DMS79 (cell line): ENCODE data around the gene MSI1.
"Not testable (repeated sequence)": the region's sequence is repeated elsewhere in the genome, so short reads cannot be mapped to it uniquely, and the experiment has no call there.

ENCODE experiments used
- DNase-seq: peaks from one replicate; lab custom pipeline; 2025; lab: John Stamatoyannopoulos, UW

The MSI1 gene

DNA sequence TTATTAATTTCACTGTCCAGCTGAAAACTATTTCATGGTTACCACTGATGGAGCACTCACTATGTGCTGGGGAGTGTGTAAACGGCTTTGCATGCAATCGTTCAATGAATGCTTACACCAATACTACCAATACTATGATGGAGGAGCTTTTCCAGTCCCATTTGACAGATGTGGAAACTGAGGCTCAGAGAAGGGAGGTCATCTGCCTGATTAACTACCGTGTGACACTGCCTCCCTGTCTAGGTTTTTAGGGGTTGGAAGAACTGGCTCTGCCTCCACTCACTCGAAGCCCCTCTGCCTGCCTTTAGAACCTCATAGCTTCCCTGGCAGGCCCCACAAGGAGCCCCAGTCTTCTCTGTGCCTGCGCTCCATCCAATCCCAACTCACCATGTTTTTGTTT, 11.9 kb downstream of the MSI1 start:
- DNase-seq, result no peak

DNA sequence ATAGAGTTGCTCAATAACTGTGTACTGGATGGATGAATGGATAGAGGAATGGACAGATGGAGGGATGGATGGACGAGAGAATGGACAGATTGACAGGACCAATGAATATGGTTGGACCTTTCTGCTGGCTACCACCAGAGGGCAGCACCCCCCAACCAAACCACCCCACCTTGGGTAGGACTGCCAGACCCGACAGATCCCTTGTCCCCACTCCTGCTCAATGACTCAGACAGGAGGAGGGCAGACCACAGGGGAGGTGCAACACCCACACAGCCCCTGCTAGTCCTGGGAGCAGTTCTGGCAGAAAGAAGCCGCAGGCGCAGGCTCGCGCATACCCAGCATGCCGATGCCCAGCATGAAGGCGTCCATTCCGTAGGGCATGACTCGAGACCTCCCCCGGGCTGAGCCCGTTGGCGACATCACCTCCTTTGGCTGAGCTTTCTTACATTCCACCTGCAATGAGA, 12.4 kb downstream of the MSI1 start:
- peak; percentile 43 for DNase-seq

- no peak for DNase-seq
These were observed 15.2 kb downstream of the MSI1 start for GRCh38 chr12:120353556-120354317.

- DNase-seq, result no peak
These were observed 15.8 kb downstream of the MSI1 start for GRCh38 chr12:120353136-120353535.

DNA sequence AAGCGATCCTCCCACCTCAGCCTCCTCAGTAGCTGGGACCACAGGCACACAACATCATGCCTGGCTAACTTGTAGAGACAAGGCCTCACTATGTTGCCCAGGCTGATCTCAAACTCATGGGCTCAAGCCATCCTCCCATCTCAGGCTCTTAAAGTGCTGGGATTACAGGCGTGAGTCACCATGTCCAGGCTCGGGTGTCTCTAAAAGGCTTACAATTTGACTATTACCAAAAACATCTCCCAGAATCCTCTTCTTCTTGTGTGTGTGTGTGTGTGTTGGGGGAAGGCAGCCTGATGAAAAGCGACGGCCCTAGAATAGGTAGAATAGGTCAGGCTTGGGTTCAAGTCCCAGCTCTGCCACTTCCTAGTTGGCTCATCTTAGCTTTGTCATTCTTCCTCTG, 16.8 kb downstream of the MSI1 start:
- DNase-seq, result no peak

- DNase-seq, result no peak
These were observed 18.2 kb downstream of the MSI1 start for GRCh38 chr12:120350576-120351350.

GRCh38 chr12:120347766-120348165, 21.2 kb downstream of the MSI1 start:
- DNase-seq, result no peak

GRCh38 chr12:120346681-120347080, 22.3 kb downstream of the MSI1 start:
- DNase-seq, result no peak

DNA sequence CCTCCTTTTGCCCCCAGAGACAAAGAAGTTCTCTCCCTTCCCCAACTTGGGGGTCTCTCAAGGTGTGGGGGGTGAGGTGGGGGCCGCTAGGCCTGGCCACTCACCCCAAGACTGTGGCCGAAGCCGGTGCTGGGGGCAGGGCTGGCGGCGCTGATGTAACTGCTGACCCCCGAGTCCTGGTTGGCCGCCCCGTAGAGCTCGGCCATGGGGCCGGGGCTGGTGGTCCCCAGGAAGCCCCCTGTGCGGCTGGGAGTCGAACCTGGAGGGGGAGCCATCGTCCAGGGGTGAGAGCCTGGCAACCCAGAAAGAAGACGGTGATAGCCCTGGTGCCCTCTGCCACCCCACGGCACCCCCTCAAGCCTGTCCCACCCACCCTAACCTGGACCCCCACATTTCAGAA, 22.9 kb downstream of the MSI1 start:
- DNase-seq, result no peak

DNA sequence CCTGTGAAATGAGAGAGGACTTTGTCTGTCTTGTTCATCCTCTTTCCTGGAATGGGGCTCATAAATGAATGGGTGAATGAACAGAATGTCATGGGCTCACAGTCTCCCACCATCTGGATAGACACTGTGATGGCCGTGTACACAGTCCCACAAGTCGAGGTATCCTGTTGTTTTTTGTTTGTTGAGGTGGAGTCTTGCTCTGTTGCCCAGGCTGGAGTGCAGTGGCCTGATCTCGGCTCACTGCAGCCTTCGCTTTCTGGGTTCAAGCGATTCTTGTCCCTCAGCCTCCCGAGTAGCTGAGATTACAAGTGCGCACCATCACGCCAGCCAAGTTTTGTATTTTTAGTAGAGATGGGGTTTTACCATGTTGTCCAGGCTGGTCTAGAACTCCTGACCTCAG, 25.3 kb downstream of the MSI1 start:
- DNase-seq, result no peak

GRCh38 chr12:120343039-120343537, 25.9 kb downstream of the MSI1 start:
- DNase-seq, result no peak

DNA sequence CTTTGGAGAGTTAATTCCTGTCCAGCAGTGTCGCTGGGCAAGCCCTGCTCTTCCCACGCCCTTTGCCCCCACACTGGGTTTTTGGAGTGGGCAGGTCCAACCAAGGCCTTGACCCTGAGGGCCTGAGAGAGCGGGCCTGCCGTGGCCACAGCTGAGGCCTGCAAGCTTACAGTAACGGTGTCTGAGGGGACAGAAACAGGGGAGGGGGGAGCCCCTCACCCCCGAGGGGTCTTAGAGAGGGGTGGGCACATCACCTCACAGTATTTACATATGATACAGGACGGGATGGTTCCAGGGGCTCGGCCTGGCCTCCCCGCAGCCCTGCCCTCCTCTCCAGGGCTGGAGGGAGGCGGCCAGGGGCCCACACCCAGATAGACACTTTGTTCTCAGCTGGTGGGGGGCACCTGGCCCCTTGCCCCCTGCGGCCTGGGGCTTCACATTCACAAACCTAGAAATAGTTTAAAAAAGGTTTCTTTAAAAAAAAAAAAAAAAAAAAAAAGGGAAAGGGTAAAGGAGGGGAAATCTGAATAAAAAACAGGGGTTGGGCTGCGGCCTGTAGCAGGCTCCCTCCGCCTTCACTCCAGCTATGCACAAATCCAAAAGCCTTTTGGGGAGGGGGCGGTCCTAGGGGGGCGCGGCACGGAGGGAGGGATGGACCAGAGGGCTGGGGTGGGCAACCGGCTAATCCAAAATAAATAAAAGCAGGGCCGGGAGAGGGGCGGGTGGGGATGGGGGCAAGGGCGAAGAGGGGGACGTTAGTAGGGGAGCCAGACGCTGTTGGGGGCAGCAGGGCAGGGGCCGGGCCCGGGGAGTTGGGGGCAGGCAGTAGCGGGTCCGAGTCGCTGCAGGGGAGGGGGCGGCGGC, 26.6 kb downstream of the MSI1 start:
- DNase-seq, result no peak

DNA sequence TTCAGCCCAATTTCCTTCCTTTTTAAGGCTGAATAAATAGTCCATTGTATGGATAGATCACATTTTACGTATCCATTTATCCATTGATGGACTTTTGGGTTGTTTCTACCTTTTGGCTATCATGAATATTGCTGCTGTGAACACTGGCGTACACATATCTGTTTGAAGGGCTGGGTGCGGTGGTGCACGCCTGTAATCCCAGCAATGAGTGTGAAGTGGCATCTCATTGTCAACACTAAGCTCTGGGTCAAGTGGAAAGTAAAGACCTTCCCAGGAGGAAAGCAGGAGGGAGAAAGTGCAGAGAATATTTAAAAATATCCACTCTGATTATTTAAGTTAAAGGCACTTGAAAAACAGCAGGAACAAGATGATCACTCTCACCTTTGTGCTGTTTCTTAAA, 29.7 kb downstream of the MSI1 start:
- DNase-seq, result no peak

DNA sequence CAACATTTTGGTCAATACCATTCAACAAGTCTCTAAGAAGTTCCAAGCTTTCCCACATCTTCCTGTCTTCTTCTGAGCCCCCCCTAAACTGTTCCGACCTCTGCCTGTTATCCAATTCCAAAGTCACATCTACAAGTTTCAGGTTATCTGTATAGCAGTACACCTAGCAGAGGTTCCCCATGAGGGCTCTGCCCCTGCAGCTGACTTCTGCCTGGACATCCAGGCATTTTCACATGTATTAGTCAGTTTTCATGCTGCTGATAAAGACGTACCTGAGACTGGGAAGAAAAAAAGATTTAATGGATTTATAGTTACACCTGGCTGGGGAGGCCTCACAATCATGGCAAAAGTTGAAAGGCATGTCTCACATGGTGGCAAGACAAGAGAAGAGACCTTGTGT, 31.2 kb downstream of the MSI1 start:
- DNase-seq, result no peak

- DNase-seq, result not testable (repeated sequence)
These were observed 32.6 kb downstream of the MSI1 start for GRCh38 chr12:120336392-120336791.

DNA sequence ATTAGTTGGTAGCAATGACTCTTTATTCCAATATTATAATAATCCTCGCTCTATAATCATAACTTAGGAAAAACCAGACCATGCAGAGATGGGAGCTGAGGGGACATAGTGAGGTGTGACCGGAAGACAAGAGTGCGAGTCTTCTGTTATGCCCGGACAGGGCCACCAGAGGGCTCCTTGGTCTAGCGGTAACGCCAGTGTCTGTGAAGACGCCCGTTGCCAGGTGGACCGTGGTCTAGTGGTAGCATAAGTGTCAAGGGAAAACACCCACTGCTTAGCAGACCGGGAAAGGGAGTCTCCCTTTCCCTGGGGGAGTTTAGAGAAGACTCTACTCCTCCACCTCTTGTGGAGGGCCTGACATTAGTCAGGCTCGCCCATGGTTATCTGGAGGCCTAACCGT, 33.5 kb downstream of the MSI1 start:
- peak; percentile 13 for DNase-seq

DNA sequence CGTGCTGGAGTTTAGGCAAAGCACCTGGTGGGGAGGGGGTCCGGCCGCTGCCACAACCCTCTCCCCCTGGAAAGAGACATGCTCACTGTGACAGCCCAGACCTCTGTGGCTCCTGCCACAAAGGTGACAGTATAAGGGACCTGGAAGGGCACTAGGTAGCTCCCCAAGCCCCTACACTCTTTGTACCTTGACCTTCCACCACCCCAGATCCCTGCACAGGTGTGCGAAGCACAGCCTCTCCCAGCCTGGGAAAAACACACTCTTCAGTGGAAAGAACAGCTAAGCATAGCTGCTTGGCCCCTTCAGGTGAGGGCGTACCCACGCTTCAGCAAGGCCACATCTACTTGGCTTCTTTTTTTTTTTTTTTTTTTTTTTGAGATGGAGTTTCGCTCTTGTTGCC, 36.4 kb downstream of the MSI1 start:
- DNase-seq, result no peak

DNA sequence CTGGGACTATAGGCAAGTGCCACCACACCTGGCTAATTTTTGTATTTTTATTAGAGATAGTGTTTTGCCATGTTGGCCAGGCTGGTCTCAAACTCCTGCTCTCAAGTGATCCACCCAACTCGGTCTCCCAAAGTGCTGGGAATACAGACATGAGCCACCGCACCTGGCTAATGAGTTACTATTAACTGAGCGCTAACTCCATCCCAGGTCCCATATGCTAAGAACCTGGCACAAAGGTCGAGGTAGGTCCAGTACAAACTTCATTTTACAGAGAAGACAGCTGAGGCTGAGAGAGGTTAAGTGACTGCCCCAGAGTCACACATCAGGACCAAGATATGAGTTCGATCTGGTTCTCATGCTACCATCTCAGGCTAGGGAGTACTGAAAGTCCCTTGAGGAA, 36.9 kb downstream of the MSI1 start:
- DNase-seq, result no peak

- no peak for DNase-seq
These were observed 37.6 kb downstream of the MSI1 start for GRCh38 chr12:120331390-120331789.

DNA sequence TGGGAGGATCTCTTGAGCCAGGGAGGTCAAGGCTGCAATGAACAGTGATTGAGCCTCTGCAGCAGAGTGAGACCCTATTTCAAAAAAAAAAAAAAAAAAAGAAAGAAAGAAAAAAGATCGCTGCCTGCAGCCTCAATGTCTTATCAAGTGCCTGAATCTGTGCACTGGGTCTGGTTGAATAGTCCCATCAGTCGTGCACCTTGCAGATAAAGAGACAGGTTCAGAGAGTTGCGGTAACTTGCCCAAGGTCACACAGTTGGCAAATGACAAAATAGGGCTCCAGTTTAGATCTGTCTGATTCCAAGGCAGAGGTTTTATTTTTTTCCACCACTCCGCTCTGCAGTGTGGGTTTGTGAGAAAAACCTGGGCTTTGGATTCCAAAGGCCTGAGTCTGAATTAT, 40.7 kb downstream of the MSI1 start:
- no peak for DNase-seq

GRCh38 chr12:120327593-120327992, 41.4 kb downstream of the MSI1 start, which contains the start of gene PLA2G1B:
PLA2G1B (minus strand) TSS chr12:120327779; CDS start chr12:120327753, 26 bp downstream.
- DNase-seq, result no peak

DNA sequence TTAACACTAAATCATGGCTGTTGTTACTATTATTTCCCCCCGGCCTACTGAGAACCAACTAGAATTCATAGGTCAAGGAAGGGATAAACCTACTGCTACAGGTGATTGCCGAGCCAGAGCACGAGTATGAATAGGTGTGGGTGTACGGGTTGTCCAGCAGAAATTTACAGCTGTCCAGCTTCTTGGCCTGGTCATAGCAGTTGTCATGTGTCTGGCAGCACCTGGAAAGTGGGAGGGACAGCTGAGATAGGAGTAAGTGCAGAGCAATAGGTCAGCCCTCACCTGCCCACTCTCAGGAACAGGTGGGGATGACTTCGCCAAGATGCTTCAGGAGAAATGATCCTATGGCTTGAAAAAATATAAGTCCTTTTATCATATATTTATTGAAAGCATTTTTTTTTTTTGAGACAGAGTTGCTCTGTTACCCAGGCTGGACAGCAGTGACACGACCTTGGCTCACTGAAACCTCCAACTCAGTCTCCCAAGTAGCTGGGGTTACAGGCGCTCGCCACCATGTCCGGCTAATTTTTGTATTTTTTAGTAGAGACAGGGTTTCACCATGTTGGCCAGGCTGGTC, 44.0 kb downstream of the MSI1 start:
- no peak for DNase-seq
